SK-N-SH (cell line): ENCODE measurements around the gene PTS. TPM values are rescaled to one million over a fixed set of nuclear protein-coding genes. Genes with fewer than 3 reads are reported as not detected.

ENCODE experiments used
- CTCF ChIA-PET: fragments of 300-600, 350-600 bp; formaldehyde crosslinking; extraction: SDS; loops from one replicate; lab custom pipeline; 2021; lab: Yijun Ruan, JAX
- POLR2A ChIA-PET: fragments of 350-600 bp; sonication (Branson Sonifier 250); formaldehyde crosslinking; extraction: SDS; loops from one replicate; lab custom pipeline; 2020; ENCODE audit warnings: antibody characterized with exemption, inconsistent platforms; lab: Yijun Ruan, JAX
- DNase-seq: peaks from one replicate; pipeline ENCODE4 v3.0.0; 2012
- H2AFZ ChIP-seq: fragments of 200-600 bp; sonication (generic); 2 replicates; pipeline ENCODE4 v1.8.1; 2016; ENCODE audit warnings: antibody characterized with exemption, mild to moderate bottlenecking, low read depth
- H3F3A ChIP-seq: fragments of 200-600 bp; sonication (generic); replicated peaks from 2 replicates; pipeline ENCODE3; 2016; ENCODE audit warnings: antibody characterized with exemption, mild to moderate bottlenecking; ENCODE audit not compliant: insufficient read depth
- H3K27ac ChIP-seq, 2 experiments: fragments of 200-500 bp in 1 of 2; fragments of 200-600 bp in 1 of 2; sonication (Bioruptor generic) in 1 of 2; sonication (generic), shearing (Covaris generic) in 1 of 2; 2 replicates each; pipeline versions ENCODE4 v1.5.1 to v1.6.1; 2014 to 2016; ENCODE audit warnings: low read depth in 2 of 2, inconsistent platforms in 1 of 2, low read length in 1 of 2, mild to moderate bottlenecking in 1 of 2, mixed read lengths in 1 of 2
- H3K27me3 ChIP-seq: fragments of 200-600 bp; sonication (generic), shearing (Covaris generic); 2 replicates; pipeline ENCODE4 v1.6.1; 2016; ENCODE audit warnings: mixed run types; ENCODE audit not compliant: insufficient read depth
- H3K36me3 ChIP-seq, 2 experiments: fragments of 200-500 bp in 1 of 2; fragments of 200-600 bp in 1 of 2; sonication (Bioruptor generic) in 1 of 2; sonication (generic) in 1 of 2; replicated peaks in 1 of 2; 2 replicates each; pipeline versions ENCODE3 to v1.5.1; 2014 to 2016; ENCODE audit warnings: low read length in 1 of 2, mild to moderate bottlenecking in 1 of 2; ENCODE audit not compliant: insufficient read depth in 2 of 2, control insufficient read depth in 1 of 2
- H3K4me1 ChIP-seq, 2 experiments: fragments of 200-500 bp in 1 of 2; fragments of 200-600 bp in 1 of 2; sonication (Bioruptor generic) in 1 of 2; sonication (generic), shearing (Covaris generic) in 1 of 2; 2 replicates each; pipeline versions ENCODE4 v1.5.1 to v1.6.1; 2014 to 2016; ENCODE audit warnings: low read depth in 1 of 2, low read length in 1 of 2, mixed run types in 1 of 2; ENCODE audit not compliant: insufficient read depth in 2 of 2, control insufficient read depth in 1 of 2
- H3K4me2 ChIP-seq: fragments of 200-600 bp; sonication (generic), shearing (Covaris generic); 2 replicates; pipeline ENCODE4 v1.6.1; 2017; ENCODE audit warnings: mixed run types
- H3K4me3 ChIP-seq, 2 experiments: fragments of 200-500 bp in 1 of 2; fragments of 200-600 bp in 1 of 2; sonication (Bioruptor generic) in 1 of 2; sonication (generic), shearing (Covaris generic) in 1 of 2; 2 replicates each; pipeline versions ENCODE4 v1.5.1 to v1.8.1; 2014 to 2016; ENCODE audit warnings: low read depth in 2 of 2, inconsistent platforms in 1 of 2, low read length in 1 of 2, mild to moderate bottlenecking in 1 of 2, mixed read lengths in 1 of 2, moderate library complexity in 1 of 2
- H3K79me2 ChIP-seq: fragments of 200-600 bp; sonication (generic); 2 replicates; pipeline ENCODE4 v1.8.1; 2017; ENCODE audit warnings: mild to moderate bottlenecking; ENCODE audit not compliant: insufficient read depth
- H3K9ac ChIP-seq: fragments of 200-600 bp; sonication (generic); 2 replicates; pipeline ENCODE4 v1.6.1; 2017; ENCODE audit warnings: mixed run types
- H3K9me2 ChIP-seq: fragments of 200-600 bp; sonication (generic); 2 replicates; pipeline ENCODE4 v1.6.1; 2017; ENCODE audit warnings: mixed run types
- H3K9me3 ChIP-seq: fragments of 200-600 bp; sonication (generic); 2 replicates; pipeline ENCODE4 v1.6.1; 2017; ENCODE audit warnings: mixed run types, mild to moderate bottlenecking, moderate library complexity
- H4K20me1 ChIP-seq: fragments of 200-600 bp; sonication (generic); 2 replicates; pipeline ENCODE4 v1.6.1; 2017; ENCODE audit warnings: mild to moderate bottlenecking, mixed run types; ENCODE audit not compliant: insufficient read depth
- CHD2 ChIP-seq: fragments of 150-350 bp; IDR thresholded peaks from 2 replicates; pipeline ENCODE4 v1.6.1; 2018; ENCODE audit warnings: low read length; ENCODE audit not compliant: partially characterized antibody
- CTCF ChIP-seq: fragments of 200-600 bp; sonication (generic); IDR thresholded peaks from 2 replicates; pipeline ENCODE4 v1.6.1; 2017; ENCODE audit warnings: antibody characterized with exemption, mild to moderate bottlenecking, moderate library complexity
- FOXM1 ChIP-seq: IDR thresholded peaks from 2 replicates; pipeline ENCODE4 v1.4.0; 2012; ENCODE audit warnings: low read depth, mild to moderate bottlenecking
- JUND ChIP-seq: IDR thresholded peaks from 2 replicates; pipeline ENCODE4 v1.4.0; 2012
- MAX ChIP-seq: IDR thresholded peaks from 2 replicates; pipeline ENCODE4 v1.4.0; 2012; ENCODE audit warnings: low read depth
- MEF2A ChIP-seq: IDR thresholded peaks from 2 replicates; pipeline ENCODE4 v1.4.0; 2012; ENCODE audit warnings: low read depth, borderline replicate concordance
- RCOR1 ChIP-seq: fragments of 150-350 bp; IDR thresholded peaks from 2 replicates; pipeline ENCODE4 v1.6.1; 2017; ENCODE audit warnings: antibody characterized with exemption, low read length
- REST ChIP-seq: IDR thresholded peaks from 2 replicates; pipeline ENCODE4 v1.6.1; 2012; ENCODE audit warnings: mild to moderate bottlenecking, low read depth, low read length, moderate library complexity
- RFX5 ChIP-seq: IDR thresholded peaks from 2 replicates; pipeline ENCODE4 v1.6.1; 2012; ENCODE audit warnings: mild to moderate bottlenecking, improper control_type of control experiment, low read length
- SIN3A ChIP-seq: IDR thresholded peaks from 2 replicates; pipeline ENCODE4 v1.6.1; 2012; ENCODE audit warnings: low read depth, mild to moderate bottlenecking, low read length, moderate library complexity, borderline replicate concordance
- SMC3 ChIP-seq: IDR thresholded peaks from 2 replicates; pipeline ENCODE4 v1.6.1; 2012; ENCODE audit warnings: low read depth, low read length, improper control_type of control experiment
- ZBTB33 ChIP-seq: IDR thresholded peaks from 2 replicates; pipeline ENCODE4 v1.4.0; 2012; ENCODE audit warnings: low read depth, borderline replicate concordance
- WGBS: methylation state at CpG from one replicate; pipeline ENCODE4 v1.1.6; 2017; ENCODE audit warnings: low lambda C conversion rate; 5-methylcytosine and 5-hydroxymethylcytosine counted together
- polyA plus RNA-seq, 3 experiments: library from polyadenylated mRNA; depleted of rRNA; stranded (reverse); fragments of >200 nt; gene quantifications; 2 replicates each; pipeline ENCODE4 v1.2.3, GENCODE V29; 2012

The PTS gene
- polyA plus RNA-seq, 1 of the 3 experiments (the other 2 are of a cell fraction), result 54.0 TPM

- TF ChIP-seq SMC3 (no peak), JUND (no peak), RCOR1 (no peak)
Observed at GRCh38 chr11:112268406-112268805, 42.2 kb downstream of the PTS start (continued).

GRCh38 chr11:112269139-112269538 is 42.9 kb downstream of the PTS start:
- DNase-seq, result no peak
- Histone ChIP-seq H3K9me2 (no peaks in the 10 kb centered on the region), H3K9ac (no peak overlapping the region), H3K27me3 (no peaks in the 10 kb centered on the region), H3F3A (no peaks in the 10 kb centered on the region), H3K4me1 (peaks cover 0 to 21% of the 10 kb centered on the region in 2 experiments; a peak in 2 of 4 replicates), H4K20me1 (no peaks in the 10 kb centered on the region), H3K4me3 (no peak overlapping the region), H2AFZ (no peak overlapping the region), H3K27ac (no peak overlapping the region), H3K79me2 (no peaks in the 10 kb centered on the region), H3K36me3 (no peaks in the 10 kb centered on the region), H3K4me2 (no peak overlapping the region), H3K9me3 (no peaks in the 10 kb centered on the region)
- TF ChIP-seq MEF2A, result no peak
- no peak for TF ChIP-seq MAX
- TF ChIP-seq SIN3A, result no peak
- no peak for TF ChIP-seq REST
- TF ChIP-seq CTCF, result no peak
- no peak for TF ChIP-seq ZBTB33
- TF ChIP-seq RFX5, result no peak
- no peak for TF ChIP-seq CHD2
- no peak for TF ChIP-seq FOXM1
- ChIA-PET CTCF (interaction anchor here (1.0 to 29.6 kb wide), 3 partner anchors 11 to 745 kb away, joined by 3 to 620 read pairs (median 37); partner anchors contain the start of gene PTS), POLR2A (no interaction called here)
- WGBS, result 82% methylated on average over 6 of the region's 6 CpGs
